ENCODE data around the gene CARD19.

- TF ChIP-seq CTCF (IDR thresholded peaks at IDR 0.05) (no peak), POLR2A (IDR thresholded peaks at IDR 0.05) (no peak)
Observed at GRCh38 chr9:93068956-93069355, 27.1 kb upstream of the CARD19 start.
